Neural crest cell (in vitro differentiated cells): ENCODE results near the gene QPRT. TPM values are rescaled to one million over a fixed set of nuclear protein-coding genes. Genes with fewer than 3 reads are reported as not detected.

Experiments used
- DNase-seq: peaks from one replicate; pipeline ENCODE4 v3.0.0; 2021; ENCODE audit warnings: low read depth, mixed read lengths, low spot score
- H3K27ac Mint-ChIP-seq: one replicate; pipeline ENCODE4 v1.8.0; 2021; ENCODE audit warnings: mild to moderate bottlenecking, mixed read lengths; ENCODE audit not compliant: unreplicated experiment
- H3K27me3 Mint-ChIP-seq: 2 replicates; pipeline ENCODE4 v1.8.0; 2021; ENCODE audit warnings: low read depth, mild to moderate bottlenecking, mixed read lengths
- H3K36me3 Mint-ChIP-seq: 2 replicates; pipeline ENCODE4 v1.8.0; 2021; ENCODE audit warnings: low read depth, mild to moderate bottlenecking, mixed read lengths
- H3K4me1 Mint-ChIP-seq: 2 replicates; pipeline ENCODE4 v1.8.0; 2021; ENCODE audit warnings: mixed read lengths
- H3K4me3 Mint-ChIP-seq: one replicate; pipeline ENCODE4 v1.8.0; 2021; ENCODE audit warnings: mild to moderate bottlenecking, mixed read lengths
- H3K9me3 Mint-ChIP-seq: 2 replicates; pipeline ENCODE4 v1.8.0; 2021; ENCODE audit warnings: mixed read lengths
- total RNA-seq: library from RNA; stranded (reverse); gene quantifications from 2 replicates; pipeline ENCODE4 v1.2.1, GENCODE V29; 2021
- TF ChIP-seq, protein P1 (sequence below): fragments of 200-600 bp; sonication (generic); conservative IDR thresholded peaks from 2 replicates; pipeline ENCODE4 v1.5.0; 2021; ENCODE audit warnings: antibody characterized with exemption, mild to moderate bottlenecking

Gene QPRT
- total RNA-seq, 1 donor from 2014 or later, result 77.3 TPM

DNA sequence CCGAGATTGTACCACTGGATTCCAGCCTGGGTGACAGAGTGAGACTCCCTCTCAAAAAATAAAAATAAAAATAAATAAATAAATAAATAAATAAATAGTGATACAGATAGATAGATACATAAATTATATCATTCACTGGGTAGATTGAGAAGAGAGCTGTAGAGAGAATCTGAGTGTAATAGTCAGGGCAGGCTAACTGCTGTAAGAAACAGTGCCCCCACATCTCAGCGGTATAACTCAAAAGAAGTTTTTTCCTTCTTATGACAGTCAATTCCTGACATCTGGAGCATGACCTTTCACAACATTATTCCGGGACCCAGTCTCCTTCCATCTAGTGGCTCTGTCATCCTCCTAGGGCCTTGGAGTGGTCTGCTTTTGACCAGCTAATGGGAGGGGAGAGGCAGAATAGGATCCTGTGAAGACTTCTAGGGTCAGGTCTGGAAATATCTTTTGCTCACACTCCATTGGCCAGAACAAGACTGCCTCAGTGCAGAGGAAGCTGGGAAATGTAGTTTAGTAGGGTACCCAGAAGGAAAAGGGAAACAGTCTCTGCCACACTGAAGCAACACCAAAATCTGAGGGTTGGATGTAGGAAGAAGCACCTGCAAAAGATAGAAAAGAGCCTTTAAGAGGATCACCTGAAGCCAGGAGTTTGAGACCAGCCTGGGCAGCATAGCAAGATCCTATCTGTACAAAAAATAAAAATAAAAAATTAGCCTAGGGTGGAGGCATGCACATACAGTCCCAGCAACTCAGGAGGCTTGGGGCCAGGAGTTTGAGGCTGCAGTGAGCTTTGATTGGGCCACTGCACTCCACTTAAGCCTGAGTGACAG lies 3.0 kb upstream of the QPRT start:
- TF ChIP-seq, protein P1, sequence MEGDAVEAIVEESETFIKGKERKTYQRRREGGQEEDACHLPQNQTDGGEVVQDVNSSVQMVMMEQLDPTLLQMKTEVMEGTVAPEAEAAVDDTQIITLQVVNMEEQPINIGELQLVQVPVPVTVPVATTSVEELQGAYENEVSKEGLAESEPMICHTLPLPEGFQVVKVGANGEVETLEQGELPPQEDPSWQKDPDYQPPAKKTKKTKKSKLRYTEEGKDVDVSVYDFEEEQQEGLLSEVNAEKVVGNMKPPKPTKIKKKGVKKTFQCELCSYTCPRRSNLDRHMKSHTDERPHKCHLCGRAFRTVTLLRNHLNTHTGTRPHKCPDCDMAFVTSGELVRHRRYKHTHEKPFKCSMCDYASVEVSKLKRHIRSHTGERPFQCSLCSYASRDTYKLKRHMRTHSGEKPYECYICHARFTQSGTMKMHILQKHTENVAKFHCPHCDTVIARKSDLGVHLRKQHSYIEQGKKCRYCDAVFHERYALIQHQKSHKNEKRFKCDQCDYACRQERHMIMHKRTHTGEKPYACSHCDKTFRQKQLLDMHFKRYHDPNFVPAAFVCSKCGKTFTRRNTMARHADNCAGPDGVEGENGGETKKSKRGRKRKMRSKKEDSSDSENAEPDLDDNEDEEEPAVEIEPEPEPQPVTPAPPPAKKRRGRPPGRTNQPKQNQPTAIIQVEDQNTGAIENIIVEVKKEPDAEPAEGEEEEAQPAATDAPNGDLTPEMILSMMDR, result no peak
- no peak overlapping the region for H3K27ac Mint-ChIP-seq
- H3K9me3 Mint-ChIP-seq, result no peaks in the 10 kb centered on the region
- H3K4me3 Mint-ChIP-seq, result peak overlapping the region; percentile 41
- H3K36me3 Mint-ChIP-seq, result peaks cover 4% of the 10 kb centered on the region
- peaks cover 25% of the 10 kb centered on the region for H3K4me1 Mint-ChIP-seq
- no peaks in the 10 kb centered on the region for H3K27me3 Mint-ChIP-seq
- DNase-seq, result no peak

DNA sequence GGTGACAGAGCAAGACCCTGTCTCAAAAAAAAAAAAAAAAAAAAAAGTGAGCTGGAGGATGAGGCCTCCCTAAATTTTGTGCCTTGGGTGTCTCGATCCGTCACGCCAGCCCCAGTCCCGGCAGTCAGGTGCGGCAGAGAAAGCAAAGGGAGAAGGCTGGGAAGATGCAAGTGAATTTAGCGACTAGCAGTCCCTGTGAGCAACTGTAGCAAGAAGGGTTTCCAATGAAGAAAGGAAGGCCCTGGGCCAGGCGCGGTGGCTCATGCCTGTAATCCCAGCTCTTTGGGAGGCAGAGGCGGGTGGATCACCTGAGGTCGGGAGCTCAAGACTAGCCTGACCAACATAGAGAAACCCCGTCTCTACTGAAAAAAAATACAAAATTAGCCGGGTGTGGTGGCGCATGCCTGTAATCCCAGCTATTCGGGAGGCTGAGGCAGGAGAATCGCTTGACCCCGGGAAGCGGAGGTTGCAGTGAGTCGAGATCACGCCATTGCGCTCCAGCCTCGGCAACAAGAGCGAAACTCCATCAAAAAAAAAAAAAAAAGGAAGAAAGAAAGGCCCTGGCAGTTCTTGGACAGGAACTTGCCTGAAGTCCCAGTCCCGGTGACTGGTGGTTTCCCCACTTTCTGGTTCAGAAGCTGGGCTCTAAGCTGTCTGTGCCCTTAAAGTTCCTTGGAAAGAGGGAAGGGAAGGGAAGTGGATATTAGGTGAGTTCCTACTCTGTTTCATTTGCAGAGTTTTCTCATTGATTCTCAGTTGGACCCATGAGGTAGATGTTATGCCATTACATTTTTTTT lies 1.8 kb upstream of the QPRT start:
- no peaks in the 10 kb centered on the region for H3K9me3 Mint-ChIP-seq
- H3K27ac Mint-ChIP-seq, result no peak overlapping the region
- H3K27me3 Mint-ChIP-seq, result no peaks in the 10 kb centered on the region
- no peak for DNase-seq
- H3K4me1 Mint-ChIP-seq, result peaks cover 27% of the 10 kb centered on the region
- TF ChIP-seq, protein P1, result no peak
- H3K36me3 Mint-ChIP-seq, result peaks cover 4% of the 10 kb centered on the region
- H3K4me3 Mint-ChIP-seq, result peak overlapping the region; percentile 29

DNA sequence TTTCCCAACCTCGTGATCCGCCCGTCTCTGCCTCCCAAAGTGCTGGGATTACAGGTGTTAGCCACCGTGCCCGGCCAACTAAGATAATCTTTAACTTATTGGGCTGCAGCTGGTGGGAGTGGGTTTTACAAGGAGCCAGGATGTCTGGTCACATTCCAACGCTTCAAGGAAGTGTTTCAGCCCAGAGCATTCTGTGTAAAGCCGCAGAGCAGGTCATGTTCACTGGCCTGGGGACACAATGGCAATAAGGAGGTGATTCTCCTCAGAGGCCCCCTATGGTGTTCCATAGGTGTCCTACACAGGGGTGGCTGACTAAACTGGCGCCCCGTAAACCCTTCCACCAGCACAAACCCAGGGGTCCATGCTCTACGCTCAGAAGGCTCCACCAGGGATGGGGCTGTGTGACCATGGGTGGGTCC lies 1.2 kb downstream of the QPRT start:
- Mint-ChIP-seq H3K36me3 (peaks cover 4% of the 10 kb centered on the region), H3K4me3 (peak overlapping the region; percentile 92), H3K9me3 (no peaks in the 10 kb centered on the region), H3K27ac (no peak overlapping the region), H3K4me1 (peaks cover 22% of the 10 kb centered on the region), H3K27me3 (no peaks in the 10 kb centered on the region)
- TF ChIP-seq, protein P1, result no peak
- no peak for DNase-seq

DNA sequence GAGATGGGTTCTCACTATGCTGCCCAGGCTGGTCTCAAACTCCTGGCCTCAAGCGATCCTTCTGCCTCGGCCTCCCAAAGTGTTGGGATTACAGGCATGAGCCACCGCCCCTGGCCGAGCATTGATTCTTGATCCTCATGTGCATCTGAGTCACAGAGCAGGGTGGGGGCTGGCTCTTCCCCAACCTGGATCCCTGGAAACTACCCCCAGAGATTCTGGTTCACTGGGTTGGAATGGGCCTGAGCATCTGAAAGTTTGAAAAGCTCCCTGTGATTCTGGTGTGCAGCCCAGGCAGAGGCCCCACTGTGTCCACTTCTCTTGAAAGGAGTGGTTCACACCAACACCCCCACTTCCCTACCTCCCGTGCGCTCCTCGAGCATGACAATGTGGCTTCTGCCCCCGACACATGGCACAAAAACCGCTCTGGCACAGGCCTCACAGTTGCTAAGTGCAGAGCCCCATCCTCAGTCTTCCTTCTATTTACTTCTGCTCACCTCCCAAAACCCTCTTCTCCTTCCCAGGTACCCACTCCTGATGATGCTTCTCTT lies 4.6 kb downstream of the QPRT start:
- H3K4me1 Mint-ChIP-seq, result peaks cover 34% of the 10 kb centered on the region
- no peak overlapping the region for H3K4me3 Mint-ChIP-seq
- H3K27me3 Mint-ChIP-seq, result no peaks in the 10 kb centered on the region
- H3K9me3 Mint-ChIP-seq, result no peaks in the 10 kb centered on the region
- DNase-seq, result no peak
- H3K36me3 Mint-ChIP-seq, result peaks cover 9% of the 10 kb centered on the region
- peak overlapping the region; percentile 63 for H3K27ac Mint-ChIP-seq
- TF ChIP-seq, protein P1, result no peak

DNA sequence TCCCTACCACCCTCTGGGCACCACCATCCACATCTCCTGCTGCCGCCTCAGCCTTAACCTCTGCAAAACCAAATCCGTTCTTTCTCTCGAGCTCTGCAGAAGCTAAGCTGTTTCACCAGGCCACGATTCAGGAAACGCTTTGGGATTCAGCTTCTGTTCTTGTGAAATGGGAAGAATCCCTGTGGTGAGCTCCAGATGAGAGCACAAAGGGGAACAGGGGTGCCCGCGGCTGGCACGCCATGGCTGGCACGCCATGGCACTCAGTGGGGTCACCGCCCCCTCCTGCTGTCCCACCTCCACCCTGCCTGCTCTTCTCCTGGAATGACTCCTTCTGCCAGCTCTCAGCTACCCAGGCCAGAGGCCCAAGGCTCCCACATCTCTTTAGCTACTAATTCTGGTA lies 5.7 kb downstream of the QPRT start:
- H3K4me3 Mint-ChIP-seq, result no peak overlapping the region
- peaks cover 25% of the 10 kb centered on the region for H3K4me1 Mint-ChIP-seq
- H3K27me3 Mint-ChIP-seq, result no peaks in the 10 kb centered on the region
- TF ChIP-seq, protein P1, result no peak
- no peaks in the 10 kb centered on the region for H3K9me3 Mint-ChIP-seq
- H3K36me3 Mint-ChIP-seq, result peaks cover 8% of the 10 kb centered on the region
- DNase-seq, result no peak
- H3K27ac Mint-ChIP-seq, result no peak overlapping the region
